Ishikawa (cell line): ENCODE data around the gene OXTR.

Experiments used
- CEBPB ChIP-seq: IDR thresholded peaks from 2 replicates; pipeline ENCODE4 v1.6.1; 2012
- EP300 ChIP-seq: IDR thresholded peaks from 2 replicates; pipeline ENCODE4 v1.6.1; 2012; ENCODE audit warnings: borderline replicate concordance
- MAX ChIP-seq: IDR thresholded peaks from 2 replicates; pipeline ENCODE4 v1.6.1; 2012
- NFIC ChIP-seq: IDR thresholded peaks from 2 replicates; pipeline ENCODE4 v1.6.1; 2012
- RAD21 ChIP-seq: IDR thresholded peaks from 2 replicates; pipeline ENCODE4 v1.6.1; 2012; ENCODE audit warnings: low read depth
- REST ChIP-seq: IDR thresholded peaks from 2 replicates; pipeline ENCODE4 v1.6.1; 2012; ENCODE audit warnings: low read depth, mild to moderate bottlenecking
- TAF1 ChIP-seq: IDR thresholded peaks from 2 replicates; pipeline ENCODE4 v1.6.1; 2012; ENCODE audit warnings: low read depth, mild to moderate bottlenecking
- YY1 ChIP-seq: IDR thresholded peaks from 2 replicates; pipeline ENCODE4 v1.6.1; 2012; ENCODE audit warnings: low read depth
- ZBTB7A ChIP-seq: IDR thresholded peaks from 2 replicates; pipeline ENCODE4 v1.6.1; 2012; ENCODE audit warnings: low read depth

GRCh38 chr3:8732413-8732812 lies 37.0 kb downstream of the OXTR start:
- no peak for TF ChIP-seq EP300
- no peak for TF ChIP-seq NFIC
- no peak for TF ChIP-seq REST
- TF ChIP-seq ZBTB7A: no peak
- no peak for TF ChIP-seq TAF1
- no peak for TF ChIP-seq MAX
- no peak for TF ChIP-seq RAD21
- no peak for TF ChIP-seq YY1
- no peak for TF ChIP-seq CEBPB
